Stimulated activated naive CD4-positive, alpha-beta T cell (primary cell): ENCODE measurements around the gene SALL4.
A peak's percentile ranks its signal among the peaks of the same experiment; 100 is the strongest.
"Not testable (repeated sequence)": the region's sequence is repeated elsewhere in the genome, so short reads cannot be mapped to it uniquely, and the experiment has no call there.

Experiments used
- DNase-seq, 6 experiments: peaks; one replicate each; lab custom pipeline; 2025; lab: John Stamatoyannopoulos, UW

The SALL4 gene

GRCh38 chr20:51801122-51801822 is 1.0 kb downstream of the SALL4 start:
- DNase-seq, result no peak

GRCh38 chr20:51800872-51801121 is 1.5 kb downstream of the SALL4 start:
- DNase-seq, result no peak

GRCh38 chr20:51800060-51800871 is 2.1 kb downstream of the SALL4 start:
- peak in 3 of 6 experiments; percentile 2 to 22 (median 19) for DNase-seq

GRCh38 chr20:51799401-51799860 is 2.9 kb downstream of the SALL4 start:
- DNase-seq, result no peak

- no peak for DNase-seq
Measured at GRCh38 chr20:51797357-51798025, 4.8 kb downstream of the SALL4 start.

- no peak for DNase-seq
Measured at GRCh38 chr20:51796340-51796739, 6.0 kb downstream of the SALL4 start.

GRCh38 chr20:51792960-51793359 is 9.4 kb downstream of the SALL4 start:
- no peak for DNase-seq

GRCh38 chr20:51791626-51792025 is 10.7 kb downstream of the SALL4 start:
- DNase-seq, result no peak

GRCh38 chr20:51790256-51790655 is 12.1 kb downstream of the SALL4 start:
- no peak for DNase-seq

GRCh38 chr20:51789434-51789833 is 12.9 kb downstream of the SALL4 start:
- no peak for DNase-seq

GRCh38 chr20:51788822-51789221 is 13.5 kb downstream of the SALL4 start:
- DNase-seq, result no peak

GRCh38 chr20:51784299-51784698 is 18.0 kb downstream of the SALL4 start:
- DNase-seq, result no peak

GRCh38 chr20:51778229-51778759 is 24.0 kb downstream of the SALL4 start:
- DNase-seq, result not testable (repeated sequence)

- no peak for DNase-seq
Measured at GRCh38 chr20:51775241-51775640, 27.1 kb downstream of the SALL4 start.

GRCh38 chr20:51772236-51772635 is 30.1 kb downstream of the SALL4 start:
- no peak for DNase-seq

- DNase-seq, result no peak
Measured at GRCh38 chr20:51769976-51770615, 32.2 kb downstream of the SALL4 start.

GRCh38 chr20:51768759-51769517 is 33.4 kb downstream of the SALL4 start:
- no peak for DNase-seq

GRCh38 chr20:51767867-51768758 is 34.2 kb downstream of the SALL4 start, which contains the start of gene ATP9A:
Gene ATP9A, minus strand, starts transcription at chr20:51768390. Its CDS starts 21 bp downstream, at chr20:51768369.
- DNase-seq, result no peak

- no peak for DNase-seq
Measured at GRCh38 chr20:51766994-51767866, 35.1 kb downstream of the SALL4 start.
